OCI-LY3 (cell line): Measurements from ENCODE around the gene USPL1.
A peak's percentile ranks its signal among the peaks of the same experiment; 100 is the strongest.

Experiments
- H2AFZ ChIP-seq: fragments of 200-600, 300-600 bp; shearing (Covaris generic); 2 replicates; pipeline ENCODE4 v1.6.0; 2014; ENCODE audit warnings: antibody characterized with exemption, low read depth, low read length
- H3K27ac ChIP-seq: fragments of 200-600, 300-600 bp; sonication (generic); 2 replicates; pipeline ENCODE4 v1.5.1; 2014; ENCODE audit warnings: mild to moderate bottlenecking, low read length, moderate library complexity, mixed read lengths
- H3K27me3 ChIP-seq: fragments of 200-600, 300-600 bp; sonication (generic); 2 replicates; pipeline ENCODE4 v1.6.1; 2014; ENCODE audit warnings: low read depth, low read length, mixed read lengths
- H3K36me3 ChIP-seq: fragments of 200-600, 300-600 bp; sonication (generic); replicated peaks from 2 replicates; pipeline ENCODE3; 2014; ENCODE audit warnings: low read depth, low read length, mixed read lengths
- H3K4me1 ChIP-seq: fragments of 300-600, 200-600 bp; sonication (generic); 2 replicates; pipeline ENCODE4 v1.6.1; 2014; ENCODE audit warnings: low read length, mixed read lengths
- H3K4me2 ChIP-seq: fragments of 200-600, 300-600 bp; sonication (generic); 2 replicates; pipeline ENCODE4 v1.6.1; 2014; ENCODE audit warnings: low read length, mixed read lengths
- H3K4me3 ChIP-seq: fragments of 300-600, 200-600 bp; sonication (generic); 2 replicates; pipeline ENCODE4 v1.5.1; 2014; ENCODE audit warnings: antibody characterized with exemption, mild to moderate bottlenecking, low read length, moderate library complexity
- H3K79me2 ChIP-seq: fragments of 300-600, 200-600 bp; shearing (Covaris generic); 2 replicates; pipeline ENCODE4 v1.6.1; 2014; ENCODE audit warnings: mild to moderate bottlenecking, low read length, mixed read lengths
- H3K9ac ChIP-seq: fragments of 300-600, 200-600 bp; shearing (Covaris generic); 2 replicates; pipeline ENCODE4 v1.6.0; 2014; ENCODE audit warnings: mild to moderate bottlenecking, low read length, moderate library complexity
- H3K9me3 ChIP-seq: fragments of 200-600, 300-600 bp; shearing (Covaris generic); 2 replicates; pipeline ENCODE4 v1.6.1; 2014; ENCODE audit warnings: low read length, mixed read lengths; ENCODE audit not compliant: insufficient read depth
- H4K20me1 ChIP-seq: fragments of 200-600, 300-600 bp; sonication (generic); 2 replicates; pipeline ENCODE4 v1.6.1; 2016; ENCODE audit warnings: low read length, mixed read lengths; ENCODE audit not compliant: insufficient read depth
- CTCF ChIP-seq: fragments of 200-600, 300-600 bp; sonication (generic); IDR thresholded peaks from 2 replicates; pipeline ENCODE4 v1.5.1; 2014; ENCODE audit warnings: antibody characterized with exemption, low read length, low read depth
- EZH2phosphoT487 ChIP-seq: fragments of 200-600 bp; shearing (Covaris generic); IDR thresholded peaks from 2 replicates; pipeline ENCODE4 v1.6.1; 2018; ENCODE audit warnings: antibody characterized with exemption, mixed run types, low read depth

USPL1 gene

DNA sequence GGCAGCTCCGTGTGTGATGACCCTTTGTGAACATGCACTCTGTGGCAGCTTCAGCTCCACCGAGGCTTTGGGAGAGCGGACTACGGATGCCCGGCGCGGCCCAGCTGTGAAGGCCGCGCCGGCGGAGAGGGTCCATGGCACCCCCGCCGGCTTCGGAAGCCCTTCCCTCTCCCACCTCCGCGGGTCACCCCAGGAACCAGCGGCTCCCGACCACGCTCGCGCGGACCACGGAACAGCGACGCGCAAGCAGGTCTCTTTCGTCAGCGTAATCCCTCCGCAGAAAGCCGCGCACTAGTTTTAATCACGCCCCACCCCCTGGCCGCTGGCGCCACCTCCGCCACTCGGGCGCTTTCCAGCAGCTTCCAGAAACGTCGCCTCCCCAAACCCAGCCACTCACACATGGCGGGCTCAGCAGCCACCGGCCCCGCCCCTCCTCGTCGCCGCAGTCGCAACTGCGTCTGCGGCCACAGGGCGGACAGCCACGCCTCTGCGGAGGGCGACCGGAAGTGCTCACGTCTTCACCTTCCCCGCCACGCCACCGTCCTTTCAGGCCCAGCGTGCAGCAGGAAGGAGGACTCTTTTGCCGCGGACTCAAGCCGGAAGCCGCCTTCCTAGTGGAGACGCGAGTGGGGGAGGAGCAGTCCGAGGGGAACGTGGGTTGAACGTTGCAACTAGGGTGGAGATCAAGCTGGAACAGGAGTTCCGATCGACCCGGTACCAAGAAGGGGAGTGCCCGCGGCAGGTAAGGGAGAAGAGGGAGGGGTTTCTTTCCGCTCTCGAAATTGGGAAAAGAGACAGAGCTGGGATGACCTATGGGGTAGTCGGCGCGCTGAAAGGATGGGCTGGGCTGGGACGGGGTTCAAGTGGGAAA lies at the start of gene USPL1:
USPL1 (plus strand) TSS at position 606 of the 871 bp plus-strand sequence. CDS start 3,221 bp downstream, outside the sequence.
- H2AFZ ChIP-seq, result peak within 1 kb of the TSS; percentile 73
- H3K4me1 ChIP-seq, result peaks cover 24% of the 10 kb centered on the region
- peak within 1 kb of the TSS; percentile 87 for H3K4me2 ChIP-seq
- no peaks in the 10 kb centered on the region for H3K27me3 ChIP-seq
- peaks cover 10% of the 10 kb centered on the region for H3K36me3 ChIP-seq
- no peaks in the 10 kb centered on the region for H3K9me3 ChIP-seq
- H3K79me2 ChIP-seq, result peaks cover 69% of the 10 kb centered on the region
- H3K9ac ChIP-seq, result peak within 1 kb of the TSS; percentile 91
- TF ChIP-seq CTCF (0 out of 2 replicates have a peak, but pooled peaks have one; percentile 2), EZH2phosphoT487 (no peak)
- H4K20me1 ChIP-seq, result peaks cover 29% of the 10 kb centered on the region
- peak within 1 kb of the TSS; percentile 93 for H3K27ac ChIP-seq
- peak within 1 kb of the TSS; percentile 83 for H3K4me3 ChIP-seq

- Histone ChIP-seq H3K79me2 (no peaks in the 10 kb centered on the region), H3K27me3 (no peaks in the 10 kb centered on the region), H3K9me3 (no peaks in the 10 kb centered on the region), H3K27ac (no peak overlapping the region), H3K4me2 (no peak overlapping the region), H3K36me3 (no peaks in the 10 kb centered on the region), H4K20me1 (no peaks in the 10 kb centered on the region), H3K4me1 (peaks cover 12% of the 10 kb centered on the region), H3K9ac (no peak overlapping the region), H2AFZ (no peak overlapping the region), H3K4me3 (no peak overlapping the region)
- no peak for TF ChIP-seq CTCF
- TF ChIP-seq EZH2phosphoT487, result no peak
Observed at GRCh38 chr13:30569901-30570576, 47.7 kb upstream of the USPL1 start.

DNA sequence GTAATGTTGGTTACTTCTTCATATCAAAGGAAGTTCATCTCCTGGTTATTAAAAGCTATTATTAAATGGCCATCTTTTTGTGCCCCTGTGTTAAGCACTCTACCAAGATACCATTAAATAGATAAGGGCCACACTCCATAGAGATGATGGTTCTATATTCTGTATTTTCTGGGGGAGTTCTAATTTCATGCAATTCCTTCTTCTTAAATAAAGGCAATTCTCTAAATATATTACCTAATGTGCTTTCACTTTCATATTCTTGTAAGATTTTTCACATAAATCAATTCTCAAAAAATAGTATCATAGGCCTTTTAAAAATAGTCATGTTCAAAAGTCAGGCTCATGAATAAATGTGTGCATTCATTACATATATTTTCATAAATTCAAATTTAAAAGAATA lies 47.0 kb upstream of the USPL1 start:
- H3K9me3 ChIP-seq, result no peaks in the 10 kb centered on the region
- no peak overlapping the region for H3K9ac ChIP-seq
- H3K4me1 ChIP-seq, result peaks cover 12% of the 10 kb centered on the region
- no peaks in the 10 kb centered on the region for H3K79me2 ChIP-seq
- H2AFZ ChIP-seq, result no peak overlapping the region
- no peak overlapping the region for H3K27ac ChIP-seq
- no peak overlapping the region for H3K4me3 ChIP-seq
- no peaks in the 10 kb centered on the region for H4K20me1 ChIP-seq
- H3K4me2 ChIP-seq, result no peak overlapping the region
- TF ChIP-seq CTCF (no peak), EZH2phosphoT487 (no peak)
- H3K27me3 ChIP-seq, result no peaks in the 10 kb centered on the region
- H3K36me3 ChIP-seq, result no peaks in the 10 kb centered on the region

GRCh38 chr13:30572859-30573275 lies 44.9 kb upstream of the USPL1 start:
- Histone ChIP-seq H3K79me2 (no peaks in the 10 kb centered on the region), H3K4me3 (peak overlapping the region; percentile 71), H3K4me2 (peak overlapping the region; percentile 71), H3K27ac (peak overlapping the region; percentile 3; the same call in 1 of the 2 replicates), H3K9ac (peak overlapping the region; percentile 51), H3K27me3 (peaks cover 9% of the 10 kb centered on the region), H4K20me1 (no peaks in the 10 kb centered on the region), H2AFZ (peak overlapping the region; percentile 87), H3K36me3 (no peaks in the 10 kb centered on the region), H3K4me1 (peaks cover 12% of the 10 kb centered on the region), H3K9me3 (no peaks in the 10 kb centered on the region)
- TF ChIP-seq CTCF (peak; percentile 80), EZH2phosphoT487 (no peak)
